ENCODE measurements around the gene HP1BP3.
"Not testable (repeated sequence)": the region's sequence is repeated elsewhere in the genome, so short reads cannot be mapped to it uniquely, and the experiment has no call there.

Gene HP1BP3

GRCh38 chr1:20727746-20728316 lies 59.3 kb downstream of the HP1BP3 start:
- no peak for DNase-seq (ENCODE audit: low read depth in 2 of 2)

DNA sequence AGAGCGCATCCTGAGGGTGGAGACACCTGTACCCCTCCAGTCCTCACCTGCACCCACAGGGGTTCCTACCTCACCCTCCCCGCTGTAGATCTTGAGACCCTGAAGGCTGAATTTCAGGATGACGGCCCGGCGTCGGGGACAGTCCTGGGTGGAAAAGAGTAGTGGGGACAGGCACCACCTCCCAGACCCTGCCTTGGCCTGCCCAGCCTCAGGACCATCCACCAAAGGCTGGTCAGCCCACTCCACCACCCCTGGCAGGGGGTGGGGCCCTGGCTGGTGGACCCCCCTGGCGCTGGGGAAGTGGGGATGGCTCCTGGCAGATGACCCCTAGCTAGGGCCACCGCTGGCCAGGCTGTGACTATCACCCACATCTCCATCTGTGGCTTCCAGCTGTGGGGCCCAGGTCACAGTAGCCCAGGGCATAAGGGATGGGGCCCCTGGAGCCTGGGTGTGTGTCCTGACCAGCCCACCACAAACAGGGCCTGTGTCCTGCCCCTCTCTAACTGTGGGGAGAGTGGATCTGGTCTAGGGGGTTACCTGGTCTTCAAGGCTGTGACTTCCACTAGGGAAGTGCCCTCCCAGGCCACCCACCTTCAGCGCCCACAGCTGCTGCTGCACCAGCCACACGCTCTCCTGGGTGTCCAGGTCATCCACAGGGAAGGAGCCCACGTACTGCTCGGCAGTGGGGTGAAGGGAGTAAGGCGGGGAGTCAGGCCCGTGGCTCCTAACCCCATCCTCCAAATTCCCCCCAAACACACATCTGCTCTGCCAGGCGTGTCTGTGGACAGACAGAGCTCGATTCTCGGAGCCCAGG lies 60.0 kb downstream of the HP1BP3 start:
- DNase-seq (ENCODE audit: low read depth in 2 of 2) = no peak

DNA sequence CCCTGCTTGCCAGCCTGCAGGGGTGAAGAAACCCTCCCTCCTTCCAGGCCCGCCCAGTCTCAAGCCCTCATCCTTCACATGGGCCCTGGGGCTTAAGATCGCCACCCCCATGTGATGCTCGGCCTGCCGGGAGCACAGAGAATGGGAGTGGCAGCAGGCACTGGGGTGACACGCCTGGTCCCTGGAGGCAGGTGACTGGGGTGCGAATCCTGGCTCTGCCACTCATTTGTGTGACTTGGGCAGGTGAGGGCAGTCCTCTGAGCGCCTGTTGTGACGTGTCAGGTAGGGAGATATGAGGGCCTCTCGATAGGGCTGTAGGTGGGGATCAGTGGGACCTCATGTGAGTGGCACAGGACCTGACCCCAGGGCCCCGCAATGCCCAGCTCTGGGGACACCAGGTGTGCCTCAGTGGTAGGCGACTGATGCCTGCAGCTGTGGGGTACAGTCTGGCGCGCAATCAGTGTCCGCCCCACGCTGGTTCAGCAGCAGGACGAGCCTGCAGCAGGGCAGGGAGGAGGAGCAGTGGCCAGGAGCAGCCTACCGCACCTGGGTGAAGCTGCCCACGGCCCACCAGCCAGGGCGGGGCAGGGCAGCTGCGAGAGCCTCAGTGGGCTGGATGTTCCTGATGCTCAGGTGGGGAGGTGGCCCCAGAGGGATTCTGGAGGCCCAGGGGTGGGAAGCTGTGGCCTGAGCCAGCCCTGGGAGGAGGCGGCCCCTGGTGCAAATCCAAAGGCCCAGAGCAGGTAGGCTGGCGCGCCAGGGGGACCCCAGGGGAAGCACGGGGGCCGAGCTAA lies 60.8 kb downstream of the HP1BP3 start:
- DNase-seq (ENCODE audit: low read depth in 2 of 2) = no peak

GRCh38 chr1:20725189-20726117 lies 61.7 kb downstream of the HP1BP3 start:
- no peak for DNase-seq (ENCODE audit: low read depth in 2 of 2)

GRCh38 chr1:20724364-20725188 lies 62.5 kb downstream of the HP1BP3 start:
- no peak for DNase-seq (ENCODE audit: low read depth in 2 of 2)

DNA sequence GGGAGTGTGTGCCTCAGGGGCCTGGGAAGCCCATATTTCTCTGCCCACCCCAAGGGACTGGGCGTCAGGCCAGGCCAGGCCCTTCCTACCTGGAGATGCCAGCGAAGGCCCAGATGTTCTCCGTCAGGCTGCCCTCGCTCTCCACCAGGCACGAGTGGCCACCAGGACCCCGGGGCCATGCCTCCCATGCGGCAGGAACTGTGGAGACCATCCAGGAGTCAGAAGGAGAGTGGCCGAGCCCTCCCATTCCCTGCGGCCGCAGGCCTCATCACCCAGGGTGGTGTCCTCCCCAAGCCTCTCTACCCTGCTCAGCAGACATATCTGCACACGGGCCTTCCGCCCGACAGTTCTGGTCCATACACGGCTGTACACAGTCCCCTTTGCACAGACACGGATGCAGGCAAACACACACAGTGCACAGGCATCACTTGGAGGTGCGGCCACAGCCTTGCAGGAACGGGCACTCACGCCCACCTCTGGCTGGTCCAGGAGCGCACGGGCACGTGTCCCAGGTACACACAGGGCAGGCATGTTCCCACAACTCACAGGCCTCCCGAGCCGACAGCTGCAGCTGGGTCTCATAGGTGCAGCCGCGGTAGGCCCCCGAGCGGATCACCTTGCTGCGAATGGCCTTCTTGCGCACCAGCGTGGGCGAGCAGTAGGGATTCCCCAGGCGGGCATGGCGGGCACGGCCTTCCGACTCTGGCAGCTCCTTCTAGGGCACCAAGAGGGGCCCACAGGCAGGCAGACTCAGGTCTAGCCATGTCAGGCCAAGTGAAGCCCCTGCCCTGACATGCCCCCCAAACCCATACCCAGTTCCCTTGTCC lies 63.4 kb downstream of the HP1BP3 start:
- no peak for DNase-seq (ENCODE audit: low read depth in 2 of 2)

DNA sequence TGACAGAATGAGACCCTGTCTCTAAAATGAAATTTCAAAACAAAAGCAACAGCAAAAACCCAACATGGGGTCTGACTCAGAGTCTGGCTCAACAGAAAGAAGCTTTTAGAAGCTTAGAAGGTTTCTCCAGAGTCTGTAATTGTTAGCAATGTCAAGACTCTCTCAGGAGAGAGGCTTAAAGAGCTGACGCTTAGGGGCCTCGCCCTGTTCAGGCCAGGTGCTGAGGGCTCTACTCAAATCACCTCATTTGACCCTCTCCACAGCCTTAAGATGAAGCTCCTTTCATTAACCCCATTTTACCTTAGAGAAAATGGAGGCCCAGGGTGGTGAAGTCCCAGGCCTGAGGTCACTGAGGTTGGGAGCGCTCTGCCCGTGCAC lies 64.0 kb downstream of the HP1BP3 start:
- DNase-seq (ENCODE audit: low read depth in 2 of 2) = no peak

- DNase-seq (ENCODE audit: low read depth in 2 of 2) = no peak
These were observed 65.7 kb downstream of the HP1BP3 start for GRCh38 chr1:20721117-20722061.

- no peak for DNase-seq (ENCODE audit: low read depth in 2 of 2)
These were observed 66.4 kb downstream of the HP1BP3 start for GRCh38 chr1:20720631-20721091.

GRCh38 chr1:20719871-20720620 lies 67.1 kb downstream of the HP1BP3 start:
- no peak for DNase-seq (ENCODE audit: low read depth in 2 of 2)

- no peak for DNase-seq (ENCODE audit: low read depth in 2 of 2)
These were observed 67.8 kb downstream of the HP1BP3 start for GRCh38 chr1:20719261-20719660.

GRCh38 chr1:20718343-20718882 lies 68.7 kb downstream of the HP1BP3 start:
- not testable (repeated sequence) for DNase-seq (ENCODE audit: low read depth in 2 of 2)

DNA sequence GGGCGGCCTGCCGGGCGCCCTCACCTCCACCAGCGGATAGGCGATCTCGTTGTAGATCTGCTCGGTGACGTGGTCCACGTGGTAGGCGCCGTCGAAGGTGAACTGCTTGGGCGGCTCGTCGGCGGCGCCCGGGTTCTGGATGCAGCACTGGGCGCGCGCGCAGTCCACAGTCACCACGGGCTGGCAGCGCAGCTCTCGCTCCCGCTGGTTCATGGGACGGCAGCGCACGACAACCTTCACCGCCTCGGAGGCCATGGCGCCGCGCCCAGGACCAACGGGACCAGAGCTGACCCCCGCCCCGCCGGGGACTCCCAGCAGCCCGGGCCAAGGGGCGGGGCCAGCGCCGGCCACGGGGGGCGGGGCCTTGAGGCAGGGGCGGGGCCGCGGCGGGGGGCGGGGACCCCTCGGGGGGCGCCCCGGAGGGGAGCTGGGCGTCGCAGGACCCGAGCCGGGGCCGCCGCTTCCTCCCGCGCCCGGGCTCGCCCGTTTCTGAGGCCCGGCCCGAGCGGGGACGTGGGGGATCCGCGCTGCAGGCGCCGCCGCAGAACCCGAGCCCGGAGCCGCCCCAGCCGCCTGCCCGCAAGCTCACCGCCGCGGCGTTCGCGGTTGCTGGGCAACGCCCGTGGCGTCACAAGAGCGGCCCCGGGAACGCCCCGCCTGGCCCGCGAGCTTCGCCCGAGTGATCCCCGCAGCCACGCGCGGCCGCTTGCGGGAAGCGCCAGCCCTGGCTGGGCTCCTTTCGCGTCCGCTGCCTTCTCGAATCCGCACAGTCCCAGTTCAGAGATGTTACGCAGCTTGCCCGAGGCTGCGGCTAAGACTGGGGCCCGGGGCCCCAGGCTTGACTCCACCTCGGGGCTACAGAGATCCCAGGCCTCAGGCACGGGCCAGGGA lies 69.4 kb downstream of the HP1BP3 start, which contains the start of gene KIF17:
KIF17 (minus strand) TSS at position 556 of the 891 bp plus-strand sequence; CDS start at position 255, 301 bp downstream.
- DNase-seq (ENCODE audit: low read depth in 2 of 2) = peak in 1 of 2 donors; percentile 21

DNA sequence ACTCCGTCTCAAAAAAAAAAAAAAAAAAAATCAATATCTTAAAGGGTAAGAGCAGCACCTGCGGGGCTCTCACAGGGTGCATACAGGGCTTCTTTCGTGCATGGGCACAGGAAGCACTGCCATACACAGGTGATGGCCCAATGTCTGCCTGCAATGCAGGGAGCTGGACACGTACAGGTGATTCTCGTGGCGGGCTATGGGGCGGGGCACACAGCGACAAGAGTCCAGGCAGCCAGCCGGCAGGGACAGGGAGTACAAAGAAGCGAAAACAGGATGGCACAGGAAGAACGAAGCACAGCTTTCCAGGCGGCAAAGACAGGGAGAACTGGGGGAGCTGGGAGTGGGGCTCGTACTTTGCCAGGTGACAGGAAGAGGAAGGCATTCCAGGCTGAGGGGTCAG lies 70.9 kb downstream of the HP1BP3 start:
- no peak for DNase-seq (ENCODE audit: low read depth in 2 of 2)

DNA sequence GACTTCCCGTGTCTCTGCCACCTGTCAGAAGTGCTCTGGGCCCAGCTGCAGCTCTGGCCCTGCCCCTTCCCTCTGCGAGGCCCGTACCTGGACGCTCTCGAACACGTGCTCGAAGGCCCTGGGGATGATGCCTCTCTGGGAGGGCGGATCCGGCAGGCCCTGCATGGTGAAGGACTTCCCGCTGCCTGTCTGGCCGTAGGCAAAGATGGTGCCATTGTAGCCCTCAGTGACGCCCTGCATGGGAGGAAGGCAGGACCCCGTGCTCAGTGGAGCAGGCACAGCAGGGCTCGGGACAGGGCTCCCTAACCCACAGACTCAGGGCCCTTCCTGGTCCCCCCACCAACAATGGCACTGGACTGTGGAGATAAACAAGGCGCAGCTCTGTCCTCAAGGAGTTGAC lies 71.7 kb downstream of the HP1BP3 start:
- no peak for DNase-seq (ENCODE audit: low read depth in 2 of 2)

DNA sequence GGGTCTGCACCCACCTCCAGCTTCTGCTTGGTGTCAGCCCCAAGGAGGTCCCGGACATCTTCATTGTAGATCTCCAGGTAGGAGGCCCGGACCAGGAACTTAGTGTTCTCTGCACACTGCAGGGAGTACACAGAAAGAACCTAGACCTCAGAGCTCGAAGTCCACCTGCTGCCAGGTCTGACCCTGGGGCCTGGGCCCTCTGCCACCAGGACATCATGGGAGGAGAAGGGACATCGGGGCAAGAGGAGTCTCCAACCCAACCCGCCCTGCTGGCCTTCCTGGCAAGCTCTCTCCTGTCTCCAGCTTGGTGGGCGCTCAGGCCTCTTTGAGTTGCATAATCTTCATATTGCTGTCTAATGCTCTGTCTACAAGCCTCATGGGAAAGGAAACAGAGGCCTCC lies 73.7 kb downstream of the HP1BP3 start:
- no peak for DNase-seq (ENCODE audit: low read depth in 2 of 2)
